Glutamatergic neuron (in vitro differentiated cells): Measurements from ENCODE around the gene LRRC75B. TPM values are rescaled to one million over a fixed set of nuclear protein-coding genes. Genes with fewer than 3 reads are reported as not detected.

ENCODE experiments used
- DNase-seq: peaks from one replicate; pipeline ENCODE4 v3.0.0; 2022
- H3K27ac Mint-ChIP-seq: one replicate; pipeline ENCODE4 v1.8.0; 2020; ENCODE audit warnings: mild to moderate bottlenecking, mixed read lengths, inconsistent platforms; ENCODE audit not compliant: unreplicated experiment
- H3K27me3 Mint-ChIP-seq: one replicate; pipeline ENCODE4 v1.8.0; 2020; ENCODE audit warnings: mild to moderate bottlenecking, moderate library complexity, mixed read lengths, inconsistent platforms; ENCODE audit not compliant: unreplicated experiment
- H3K36me3 Mint-ChIP-seq: one replicate; pipeline ENCODE4 v1.8.0; 2020; ENCODE audit warnings: mild to moderate bottlenecking, mixed read lengths, inconsistent platforms; ENCODE audit not compliant: unreplicated experiment
- H3K4me1 Mint-ChIP-seq: one replicate; pipeline ENCODE4 v1.8.0; 2020; ENCODE audit warnings: mild to moderate bottlenecking, low read depth, mixed read lengths, inconsistent platforms; ENCODE audit not compliant: unreplicated experiment
- H3K4me3 Mint-ChIP-seq: one replicate; pipeline ENCODE4 v1.8.0; 2020; ENCODE audit warnings: mild to moderate bottlenecking, mixed read lengths, inconsistent platforms; ENCODE audit not compliant: unreplicated experiment
- H3K9me3 Mint-ChIP-seq: one replicate; pipeline ENCODE4 v1.8.0; 2020; ENCODE audit warnings: mild to moderate bottlenecking, moderate library complexity, mixed read lengths, inconsistent platforms; ENCODE audit not compliant: unreplicated experiment
- total RNA-seq: library from RNA; stranded (reverse); fragmentation: NEBNext Ultra II Directional; extraction: Animal tissue kit (Norgen Biotek cat#: 25700); gene quantifications from one replicate; pipeline ENCODE4 v1.2.1, GENCODE V29; 2021; ENCODE audit not compliant: unreplicated experiment
- TF ChIP-seq, protein P1 (sequence below): fragments of 200-600 bp; sonication (generic); IDR thresholded peaks from one replicate; pipeline ENCODE4 v1.5.0; 2021; ENCODE audit not compliant: partially characterized antibody, unreplicated experiment

Gene LRRC75B
- total RNA-seq, 1 donor from 2014 or later = 63.6 TPM

DNA sequence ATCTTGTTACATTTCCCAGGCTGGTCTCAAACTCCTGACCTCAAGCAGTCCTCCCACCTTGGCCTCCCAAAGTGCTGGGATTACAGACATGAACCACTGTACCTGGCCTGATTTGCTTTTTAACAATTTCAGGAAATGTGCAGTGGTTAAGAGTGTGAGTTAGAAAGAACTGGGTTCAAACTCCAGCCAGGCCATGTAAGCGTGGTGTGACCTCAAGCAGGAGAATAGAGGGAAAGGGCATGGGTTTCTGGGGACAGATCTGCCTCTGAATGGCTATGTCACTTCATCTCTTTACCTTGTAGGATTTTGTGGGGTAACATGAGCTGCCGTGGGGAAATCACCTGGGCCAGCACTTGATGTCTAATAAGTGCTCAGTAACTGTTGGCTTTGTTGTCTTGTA lies 27.8 kb downstream of the LRRC75B start:
- peaks cover 4% of the 10 kb centered on the region for H3K4me1 Mint-ChIP-seq
- no peak overlapping the region for H3K4me3 Mint-ChIP-seq
- TF ChIP-seq, protein P1, sequence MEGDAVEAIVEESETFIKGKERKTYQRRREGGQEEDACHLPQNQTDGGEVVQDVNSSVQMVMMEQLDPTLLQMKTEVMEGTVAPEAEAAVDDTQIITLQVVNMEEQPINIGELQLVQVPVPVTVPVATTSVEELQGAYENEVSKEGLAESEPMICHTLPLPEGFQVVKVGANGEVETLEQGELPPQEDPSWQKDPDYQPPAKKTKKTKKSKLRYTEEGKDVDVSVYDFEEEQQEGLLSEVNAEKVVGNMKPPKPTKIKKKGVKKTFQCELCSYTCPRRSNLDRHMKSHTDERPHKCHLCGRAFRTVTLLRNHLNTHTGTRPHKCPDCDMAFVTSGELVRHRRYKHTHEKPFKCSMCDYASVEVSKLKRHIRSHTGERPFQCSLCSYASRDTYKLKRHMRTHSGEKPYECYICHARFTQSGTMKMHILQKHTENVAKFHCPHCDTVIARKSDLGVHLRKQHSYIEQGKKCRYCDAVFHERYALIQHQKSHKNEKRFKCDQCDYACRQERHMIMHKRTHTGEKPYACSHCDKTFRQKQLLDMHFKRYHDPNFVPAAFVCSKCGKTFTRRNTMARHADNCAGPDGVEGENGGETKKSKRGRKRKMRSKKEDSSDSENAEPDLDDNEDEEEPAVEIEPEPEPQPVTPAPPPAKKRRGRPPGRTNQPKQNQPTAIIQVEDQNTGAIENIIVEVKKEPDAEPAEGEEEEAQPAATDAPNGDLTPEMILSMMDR = no peak
- no peak overlapping the region for H3K27ac Mint-ChIP-seq
- DNase-seq = no peak
- no peaks in the 10 kb centered on the region for H3K27me3 Mint-ChIP-seq
- no peaks in the 10 kb centered on the region for H3K9me3 Mint-ChIP-seq
- H3K36me3 Mint-ChIP-seq = no peaks in the 10 kb centered on the region

DNA sequence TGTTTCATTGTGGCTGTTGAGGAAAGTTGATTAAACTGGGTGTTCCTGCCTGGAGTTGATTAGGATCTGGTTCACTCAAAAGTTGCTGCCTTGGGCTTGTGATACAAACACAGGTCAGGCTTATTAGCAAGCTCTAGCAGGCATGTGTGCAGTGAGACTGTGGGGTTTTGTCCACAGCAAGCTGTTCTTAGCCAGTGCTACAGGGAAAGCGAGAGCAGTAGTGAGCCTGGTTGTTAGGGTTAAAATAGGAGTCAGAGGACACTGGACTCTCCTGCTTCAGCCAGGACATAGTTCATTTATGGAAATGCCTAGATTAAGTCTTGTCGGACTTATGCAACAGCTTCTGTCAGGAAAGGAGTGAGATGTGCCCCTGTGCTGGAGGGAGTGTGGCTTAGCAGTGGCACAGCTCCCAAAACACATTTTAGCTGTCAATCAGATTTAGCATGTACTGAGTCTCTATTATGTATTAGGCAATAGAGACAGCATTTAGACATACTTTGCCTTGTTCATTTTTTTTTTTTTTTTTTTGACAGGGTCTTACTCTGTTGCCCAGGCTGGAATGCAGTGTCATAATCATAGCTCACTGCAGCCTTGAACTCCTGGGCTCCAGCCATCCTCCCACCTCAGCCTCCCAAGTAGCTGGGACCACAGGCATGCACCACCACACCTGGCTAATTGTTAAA lies 28.4 kb downstream of the LRRC75B start:
- Mint-ChIP-seq H3K4me1 (peaks cover 4% of the 10 kb centered on the region), H3K27ac (peak overlapping the region; percentile 3), H3K27me3 (no peaks in the 10 kb centered on the region), H3K9me3 (no peaks in the 10 kb centered on the region), H3K4me3 (peak overlapping the region; percentile 32), H3K36me3 (no peaks in the 10 kb centered on the region)
- TF ChIP-seq, protein P1 = no peak
- DNase-seq = no peak

GRCh38 chr22:24563246-24563645 lies 29.6 kb downstream of the LRRC75B start:
- Mint-ChIP-seq H3K4me3 (no peak overlapping the region), H3K36me3 (no peaks in the 10 kb centered on the region), H3K27me3 (no peaks in the 10 kb centered on the region), H3K4me1 (peaks cover 4% of the 10 kb centered on the region), H3K27ac (no peak overlapping the region), H3K9me3 (peaks cover 2% of the 10 kb centered on the region)
- DNase-seq = no peak
- TF ChIP-seq, protein P1 = no peak

DNA sequence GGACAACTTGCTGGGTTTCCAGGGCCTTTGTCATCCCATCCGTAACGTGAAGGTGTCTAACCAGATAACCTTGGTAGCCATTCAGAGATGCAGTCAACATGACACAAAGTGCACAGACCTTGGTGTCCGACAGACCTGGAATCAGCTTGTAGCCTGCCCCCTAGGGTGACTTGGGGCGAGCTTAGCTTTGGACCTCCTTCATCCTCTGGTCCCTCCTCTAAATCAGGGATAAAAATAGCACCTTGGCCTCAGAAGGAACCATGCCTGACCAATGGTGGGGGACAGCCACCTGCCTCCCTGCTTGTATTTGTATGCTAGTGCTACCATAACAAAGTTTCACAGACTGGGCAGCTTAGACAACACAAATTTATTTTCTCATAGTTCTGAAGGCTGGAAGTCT lies 33.4 kb downstream of the LRRC75B start:
- Mint-ChIP-seq H3K4me1 (peaks cover 12% of the 10 kb centered on the region), H3K27ac (no peak overlapping the region), H3K4me3 (no peak overlapping the region), H3K9me3 (peaks cover 5% of the 10 kb centered on the region), H3K36me3 (no peaks in the 10 kb centered on the region), H3K27me3 (peaks cover 8% of the 10 kb centered on the region)
- TF ChIP-seq, protein P1 = no peak
- DNase-seq = no peak

GRCh38 chr22:24555165-24556039 lies 37.5 kb downstream of the LRRC75B start, which contains the start of gene SNRPD3:
TSS of gene SNRPD3 (plus strand) at chr22:24555999. CDS start at chr22:24557675, 1,676 bp downstream.
- Mint-ChIP-seq H3K9me3 (peaks cover 8% of the 10 kb centered on the region), H3K36me3 (no peaks in the 10 kb centered on the region), H3K27me3 (peaks cover 12% of the 10 kb centered on the region), H3K4me3 (peak within 1 kb of the TSS; percentile 99), H3K27ac (peak within 1 kb of the TSS; percentile 97), H3K4me1 (peaks cover 21% of the 10 kb centered on the region)
- TF ChIP-seq, protein P1 = peak; percentile 29
- peak; percentile 99 for DNase-seq
